ENCODE measurements around the gene EIF4E2.

EIF4E2 gene

GRCh38 chr2:232550354-232551249 is at the start of gene EIF4E2, which contains the start of gene TIGD1:
Gene EIF4E2 (plus strand): TSS chr2:232550689. CDS start chr2:232550725, 36 bp downstream.
Gene TIGD1 (minus strand): TSS chr2:232550557. CDS start chr2:232549882, 675 bp downstream.
- DNase-seq = peak; percentile 97

- no peak for DNase-seq
These were observed 49.1 kb upstream of the EIF4E2 start for GRCh38 chr2:232501331-232501771.

- DNase-seq = no peak
These were observed 48.6 kb upstream of the EIF4E2 start for GRCh38 chr2:232501794-232502390.

DNA sequence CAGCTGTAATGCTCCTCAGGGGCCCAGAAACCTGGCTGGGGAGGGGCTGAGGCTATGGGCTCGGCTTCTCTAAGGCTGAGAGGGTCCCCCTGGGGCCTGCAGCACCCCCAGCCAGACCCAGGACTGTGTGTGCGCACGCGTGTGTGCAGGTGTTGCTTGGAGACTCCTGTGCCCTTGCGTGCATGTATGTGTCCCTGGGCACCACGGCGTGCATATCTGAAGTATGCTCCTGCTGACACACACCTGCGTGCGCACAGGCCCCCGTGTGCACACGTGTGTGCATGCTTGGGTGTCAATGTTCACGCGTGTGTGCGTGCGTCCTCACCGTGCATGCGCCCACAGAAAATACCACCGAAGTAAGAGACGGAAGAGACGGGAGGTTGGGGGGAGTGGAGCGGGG is 48.0 kb upstream of the EIF4E2 start:
- no peak for DNase-seq

DNA sequence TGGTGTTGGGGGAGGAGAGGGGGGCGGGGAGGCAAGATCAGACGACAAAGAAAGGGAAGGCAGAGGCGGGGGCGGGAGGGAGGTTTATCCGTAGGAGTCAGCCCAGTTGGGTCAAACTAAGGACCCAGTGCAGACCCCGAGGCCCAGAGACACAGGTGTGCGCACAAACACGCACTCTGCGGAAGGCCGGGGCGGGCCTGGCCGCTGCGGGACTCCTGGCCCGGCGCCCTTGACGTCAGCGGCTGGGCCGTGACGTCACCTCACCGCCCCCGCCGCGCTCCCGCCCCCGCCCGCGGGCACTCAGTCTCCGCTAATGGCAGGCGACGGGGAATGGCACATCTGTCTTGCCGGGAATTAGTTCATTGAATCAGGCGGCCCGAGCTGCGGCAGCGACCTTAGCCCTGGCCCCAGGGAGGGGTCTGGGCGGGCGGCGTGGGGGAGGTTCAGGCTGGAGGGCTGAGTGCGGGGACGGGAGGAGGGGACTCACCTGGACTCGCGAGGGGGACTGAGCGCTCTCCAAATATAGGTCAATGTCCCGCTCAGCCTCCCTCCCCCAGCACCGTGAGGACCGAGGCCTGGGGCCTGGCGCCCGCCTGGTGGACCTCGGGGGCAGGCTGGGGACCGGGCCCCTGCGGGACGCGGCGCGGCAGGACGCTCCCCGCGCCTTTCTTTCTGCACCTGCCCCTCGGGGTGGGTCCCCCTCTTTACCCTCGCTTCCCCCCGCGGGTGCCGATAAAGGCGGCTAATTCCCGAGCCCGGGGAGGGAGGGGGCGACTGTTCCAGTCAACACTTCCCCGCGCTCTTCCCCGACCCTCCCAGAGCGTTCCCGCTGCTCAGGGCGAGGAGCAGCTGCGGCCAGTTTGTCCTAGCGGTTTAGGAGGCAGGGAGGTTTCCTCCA is 47.3 kb upstream of the EIF4E2 start:
- DNase-seq = peak; percentile 46

- DNase-seq = no peak
These were observed 46.6 kb upstream of the EIF4E2 start for GRCh38 chr2:232503809-232504323.

GRCh38 chr2:232504438-232504837 is 46.1 kb upstream of the EIF4E2 start:
- no peak for DNase-seq

- no peak for DNase-seq
These were observed 44.6 kb upstream of the EIF4E2 start for GRCh38 chr2:232505856-232506255.

GRCh38 chr2:232506709-232507108 is 43.8 kb upstream of the EIF4E2 start:
- no peak for DNase-seq

DNA sequence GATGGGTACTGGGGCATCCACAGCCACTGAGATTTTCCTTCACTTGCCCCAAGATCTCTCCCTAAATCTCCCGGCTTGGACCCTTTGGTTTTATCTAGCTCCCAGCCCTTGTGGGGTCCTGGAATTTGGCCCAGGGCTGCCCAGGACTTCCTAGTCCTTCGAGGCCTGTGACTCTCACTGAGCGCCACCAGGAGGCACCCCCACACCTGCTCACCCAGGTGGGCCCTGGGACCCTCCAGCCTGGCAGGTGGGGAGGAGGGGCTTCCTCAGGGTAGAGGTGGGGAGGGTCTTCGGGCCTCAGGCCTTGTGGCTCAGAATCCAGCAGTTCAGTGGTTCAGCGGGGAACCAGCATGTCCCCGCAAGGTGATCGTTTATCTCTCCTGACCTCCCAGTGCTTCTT is 42.2 kb upstream of the EIF4E2 start:
- DNase-seq = no peak

- DNase-seq = no peak
These were observed 39.1 kb upstream of the EIF4E2 start for GRCh38 chr2:232511336-232511890.

DNA sequence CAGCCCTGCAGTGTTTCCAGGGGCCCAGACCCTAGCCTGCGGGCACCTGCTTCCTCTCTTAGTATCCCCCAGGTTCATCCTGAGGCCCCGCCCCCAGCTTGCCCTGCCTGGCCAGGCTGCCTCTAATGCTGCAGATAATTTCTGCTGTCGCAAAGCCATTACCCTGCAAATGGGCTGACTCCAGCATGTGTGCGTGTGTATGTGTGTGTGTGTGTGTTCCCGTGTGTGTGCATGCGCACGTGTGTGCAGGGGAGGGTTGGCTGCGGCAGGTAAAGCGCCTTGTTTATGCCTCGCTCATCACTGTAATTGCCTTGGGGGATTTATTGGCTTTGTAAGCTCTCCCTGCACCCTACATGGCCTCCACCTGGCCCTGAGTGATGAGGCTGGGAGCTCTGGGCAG is 37.9 kb upstream of the EIF4E2 start:
- DNase-seq = no peak

DNA sequence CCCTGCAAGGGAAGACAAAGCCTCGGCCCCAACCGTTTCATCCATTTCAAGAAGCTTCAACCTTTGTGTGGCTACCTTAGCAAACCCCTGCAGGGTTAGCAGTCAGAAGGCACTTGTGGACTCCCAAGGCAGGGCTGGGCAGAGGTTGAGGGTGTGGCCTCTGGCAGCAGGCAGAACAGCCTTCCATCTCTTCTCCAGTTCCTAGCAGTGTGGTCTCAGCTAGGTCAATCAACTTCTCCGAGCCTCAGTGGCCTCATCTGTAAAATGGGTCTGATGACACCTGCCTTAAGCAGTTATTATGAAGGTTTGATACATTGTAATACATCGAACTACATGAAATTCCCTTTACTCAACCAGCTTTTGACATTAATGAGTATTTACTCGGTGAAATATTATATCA is 37.1 kb upstream of the EIF4E2 start:
- DNase-seq = no peak

DNA sequence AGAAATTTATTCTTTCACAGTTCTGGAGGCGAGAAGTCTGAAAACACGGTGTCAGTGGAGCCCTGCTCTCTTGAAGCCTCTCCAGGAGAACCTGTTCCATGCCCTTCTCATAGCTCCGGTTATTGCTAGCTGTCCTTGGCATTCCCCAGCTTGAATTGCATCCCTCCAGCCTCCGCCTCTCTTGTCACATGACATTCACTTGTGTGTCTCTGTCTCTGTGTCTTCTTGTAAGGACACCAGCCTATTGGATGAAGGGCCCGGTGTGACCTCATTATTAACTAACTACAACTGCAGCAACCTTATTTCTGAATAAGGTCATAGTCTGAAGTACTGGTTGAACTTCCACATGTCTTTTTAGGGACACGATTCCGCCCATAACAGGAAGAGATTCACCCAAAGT is 34.9 kb upstream of the EIF4E2 start:
- DNase-seq = no peak

- no peak for DNase-seq
These were observed 33.9 kb upstream of the EIF4E2 start for GRCh38 chr2:232516551-232516950.

DNA sequence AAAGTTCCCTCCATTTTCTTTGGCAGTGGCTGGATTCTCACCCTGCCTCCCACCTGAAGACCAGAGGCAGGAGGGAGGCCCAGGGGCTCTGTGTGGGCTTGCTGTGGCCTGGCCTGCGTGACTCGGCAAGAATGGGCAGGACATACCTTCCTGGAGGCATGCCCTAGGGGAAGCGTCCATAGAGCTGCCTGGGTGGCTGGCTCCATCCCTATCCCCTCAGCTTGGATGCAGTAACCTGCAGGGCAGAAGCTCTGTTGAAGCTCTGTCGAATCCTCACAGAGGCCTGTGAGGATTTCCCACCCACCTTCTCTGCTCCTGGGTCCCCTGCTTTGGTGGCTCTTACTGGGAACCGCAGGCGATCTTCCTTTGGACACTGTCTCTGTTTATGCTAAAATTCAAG is 31.6 kb upstream of the EIF4E2 start:
- no peak for DNase-seq

GRCh38 chr2:232519581-232520438 is 30.7 kb upstream of the EIF4E2 start, which contains the start of gene PRSS56:
Gene PRSS56 (plus strand): TSS chr2:232520388. CDS start chr2:232520599, 211 bp downstream.
- no peak for DNase-seq

GRCh38 chr2:232520489-232520888 is 30.0 kb upstream of the EIF4E2 start:
- DNase-seq = no peak

DNA sequence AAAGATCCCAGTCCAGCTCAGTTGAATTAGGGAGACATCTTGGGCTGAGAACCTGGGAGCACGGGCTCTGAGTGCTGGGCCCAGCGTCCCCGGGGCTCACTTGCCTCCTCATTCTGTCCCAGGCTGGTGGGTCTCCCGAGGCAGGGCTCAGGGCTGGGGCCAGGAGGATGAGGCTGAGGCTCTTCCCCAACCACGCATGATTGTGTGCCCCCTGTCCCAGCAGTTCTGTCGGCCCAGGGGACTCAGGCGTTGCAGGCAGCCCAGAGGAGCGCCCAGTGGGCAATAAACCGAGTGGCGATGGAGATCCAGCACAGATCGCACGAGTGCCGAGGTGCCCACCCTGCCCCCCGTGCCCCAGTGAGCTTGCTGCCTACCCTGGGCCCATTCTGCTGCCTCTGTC is 29.4 kb upstream of the EIF4E2 start:
- no peak for DNase-seq

DNA sequence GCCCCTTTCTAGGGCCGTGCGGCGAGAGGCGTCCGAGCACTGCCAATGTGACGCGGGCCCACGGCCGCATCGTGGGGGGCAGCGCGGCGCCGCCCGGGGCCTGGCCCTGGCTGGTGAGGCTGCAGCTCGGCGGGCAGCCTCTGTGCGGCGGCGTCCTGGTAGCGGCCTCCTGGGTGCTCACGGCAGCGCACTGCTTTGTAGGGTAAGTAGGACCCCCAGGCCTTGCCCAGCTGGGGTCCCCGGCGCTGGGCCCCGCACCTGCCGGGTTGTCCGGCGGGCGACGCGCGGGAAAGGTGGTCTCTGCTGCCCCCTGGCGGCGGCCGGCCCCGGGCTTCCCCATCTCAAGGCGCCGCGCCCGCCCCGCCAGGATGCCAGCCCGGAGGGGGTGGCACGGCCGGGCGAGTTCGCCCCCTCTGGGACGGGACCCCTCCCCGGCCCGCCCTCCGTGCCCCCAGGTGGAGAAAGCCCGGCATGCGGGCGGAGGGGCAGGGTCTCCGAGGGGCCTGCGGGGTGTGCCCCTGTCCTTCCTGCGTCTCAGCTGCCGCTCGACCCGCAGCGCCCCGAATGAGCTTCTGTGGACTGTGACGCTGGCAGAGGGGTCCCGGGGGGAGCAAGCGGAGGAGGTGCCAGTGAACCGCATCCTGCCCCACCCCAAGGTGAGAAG is 28.4 kb upstream of the EIF4E2 start:
- no peak for DNase-seq

All from femur (tissue), 1 donor.